ENCODE results near the gene SCYGR2. TPM values are rescaled to one million over a fixed set of nuclear protein-coding genes. Genes with fewer than 3 reads are reported as not detected.

The SCYGR2 gene
- total and polyA plus RNA-seq, 8 donors: not detected

- H3K4me1 ChIP-seq: no peaks in the 10 kb centered on the region
- no peak overlapping the region for H3K4me3 ChIP-seq
- no peaks in the 10 kb centered on the region for H3K27me3 ChIP-seq
- no peak for DNase-seq
- no peaks in the 10 kb centered on the region for H3K36me3 ChIP-seq
- WGBS, 2 donors: 26 to 29% methylated on average over 2 of the region's 2 CpGs
- intact Hi-C loops (cut with DNase I): no loop called here
- no peak for FAIRE-seq
- TF ChIP-seq, protein P1, sequence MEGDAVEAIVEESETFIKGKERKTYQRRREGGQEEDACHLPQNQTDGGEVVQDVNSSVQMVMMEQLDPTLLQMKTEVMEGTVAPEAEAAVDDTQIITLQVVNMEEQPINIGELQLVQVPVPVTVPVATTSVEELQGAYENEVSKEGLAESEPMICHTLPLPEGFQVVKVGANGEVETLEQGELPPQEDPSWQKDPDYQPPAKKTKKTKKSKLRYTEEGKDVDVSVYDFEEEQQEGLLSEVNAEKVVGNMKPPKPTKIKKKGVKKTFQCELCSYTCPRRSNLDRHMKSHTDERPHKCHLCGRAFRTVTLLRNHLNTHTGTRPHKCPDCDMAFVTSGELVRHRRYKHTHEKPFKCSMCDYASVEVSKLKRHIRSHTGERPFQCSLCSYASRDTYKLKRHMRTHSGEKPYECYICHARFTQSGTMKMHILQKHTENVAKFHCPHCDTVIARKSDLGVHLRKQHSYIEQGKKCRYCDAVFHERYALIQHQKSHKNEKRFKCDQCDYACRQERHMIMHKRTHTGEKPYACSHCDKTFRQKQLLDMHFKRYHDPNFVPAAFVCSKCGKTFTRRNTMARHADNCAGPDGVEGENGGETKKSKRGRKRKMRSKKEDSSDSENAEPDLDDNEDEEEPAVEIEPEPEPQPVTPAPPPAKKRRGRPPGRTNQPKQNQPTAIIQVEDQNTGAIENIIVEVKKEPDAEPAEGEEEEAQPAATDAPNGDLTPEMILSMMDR (IDR thresholded peaks at IDR 0.05): no peak
- no peaks in the 10 kb centered on the region for H3K9me3 ChIP-seq
- H3K27ac ChIP-seq: no peak overlapping the region
- ATAC-seq: no peak
These were observed 44.0 kb downstream of the SCYGR2 start for GRCh38 chr2:227642656-227643055.

GRCh38 chr2:227643990-227644551 is 45.4 kb downstream of the SCYGR2 start:
- DNase-seq (no peak), FAIRE-seq (no peak), ATAC-seq (no peak)
- Histone ChIP-seq H3K27me3 (no peaks in the 10 kb centered on the region), H3K9me3 (no peaks in the 10 kb centered on the region), H3K27ac (no peak overlapping the region), H3K36me3 (no peaks in the 10 kb centered on the region), H3K4me1 (no peaks in the 10 kb centered on the region), H3K4me3 (no peak overlapping the region)
- TF ChIP-seq, protein P1 (IDR thresholded peaks at IDR 0.05): no peak
- WGBS, 2 donors: 67 to 75% methylated on average over 5 of the region's 5 CpGs
- intact Hi-C loops (cut with DNase I): no loop called here

Other genes with a start within 250 kb of the SCYGR2 start
- gene TM4SF20, start 219.6 kb upstream of the SCYGR2 start, total RNA-seq: not detected
- gene TM4SF20, start 219.6 kb upstream of the SCYGR2 start, polyA plus RNA-seq: not detected
- not detected for gene SCYGR1, start 210.9 kb upstream of the SCYGR2 start, total RNA-seq
- not detected for gene SCYGR1, start 210.9 kb upstream of the SCYGR2 start, polyA plus RNA-seq
- gene AGFG1, start 126.7 kb upstream of the SCYGR2 start, total RNA-seq: 10 to 100 TPM; 18.0 to 39.7 (median 29.2) TPM
- gene AGFG1, start 126.7 kb upstream of the SCYGR2 start, polyA plus RNA-seq: 10 to 100 TPM in 1 of 2 donors, 1 to 10 TPM in 1; 9.0 to 20.7 TPM
- gene SCYGR3, start 15.9 kb downstream of the SCYGR2 start, total RNA-seq: not detected
- not detected for gene SCYGR3, start 15.9 kb downstream of the SCYGR2 start, polyA plus RNA-seq
- not detected for gene SCYGR4, start 18.6 kb downstream of the SCYGR2 start, total RNA-seq
- gene SCYGR4, start 18.6 kb downstream of the SCYGR2 start, polyA plus RNA-seq: not detected
- not detected for gene SCYGR5, start 67.9 kb downstream of the SCYGR2 start, total RNA-seq
- gene SCYGR5, start 67.9 kb downstream of the SCYGR2 start, polyA plus RNA-seq: not detected
- 1 to 10 TPM; 1.0 to 4.6 (median 3.0) TPM for gene SLC19A3, start 119.1 kb downstream of the SCYGR2 start, total RNA-seq
- 1 to 10 TPM; 2.3 to 7.1 TPM for gene SLC19A3, start 119.1 kb downstream of the SCYGR2 start, polyA plus RNA-seq
- gene SCYGR6, start 125.9 kb downstream of the SCYGR2 start, total RNA-seq: not detected
- gene SCYGR6, start 125.9 kb downstream of the SCYGR2 start, polyA plus RNA-seq: not detected
- gene SCYGR7, start 129.4 kb downstream of the SCYGR2 start, total RNA-seq: not detected
- gene SCYGR7, start 129.4 kb downstream of the SCYGR2 start, polyA plus RNA-seq: not detected
- not detected for gene SCYGR8, start 147.0 kb downstream of the SCYGR2 start, total RNA-seq
- not detected for gene SCYGR8, start 147.0 kb downstream of the SCYGR2 start, polyA plus RNA-seq
- gene CCL20, start 214.9 kb downstream of the SCYGR2 start, total RNA-seq: 1 to 10 TPM in 2 of 6 donors, under 1 TPM in 3, not detected in 1; 0.23 to 8.5 (median 0.67) TPM
- 1 to 10 TPM in 1 of 2 donors, under 1 TPM in 1; 0.75 to 8.8 TPM for gene CCL20, start 214.9 kb downstream of the SCYGR2 start, polyA plus RNA-seq